DMS79 (cell line): ENCODE measurements around the gene SIRT3.
A peak's percentile ranks its signal among the peaks of the same experiment; 100 is the strongest.
"Not testable (repeated sequence)": the region's sequence is repeated elsewhere in the genome, so short reads cannot be mapped to it uniquely, and the experiment has no call there.

Experiments used
- DNase-seq: peaks from one replicate; lab custom pipeline; 2025; lab: John Stamatoyannopoulos, UW

SIRT3 gene

DNA sequence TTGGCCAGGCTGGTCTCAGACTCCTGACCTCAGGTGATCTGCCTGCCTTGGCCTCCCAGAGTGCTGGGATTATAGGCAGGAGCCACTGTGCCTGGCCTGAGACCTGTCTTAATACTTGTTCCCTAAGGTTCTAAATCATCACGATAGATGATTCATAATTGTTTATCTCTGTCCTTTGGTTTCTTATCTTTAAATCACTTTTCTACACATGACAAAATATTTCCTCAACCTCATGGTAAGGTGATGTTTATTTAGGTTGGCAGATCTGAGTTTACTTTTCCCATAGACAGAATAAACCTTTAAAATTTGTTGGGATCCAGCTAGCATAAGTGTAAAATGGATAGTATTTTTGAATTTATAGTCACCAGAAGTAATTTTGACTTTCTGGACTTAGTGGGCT lies 4.2 kb upstream of the SIRT3 start:
- no peak for DNase-seq

- not testable (repeated sequence) for DNase-seq
Observed at GRCh38 chr11:238346-238745, 2.2 kb upstream of the SIRT3 start.

- peak; percentile 28 for DNase-seq
Observed at GRCh38 chr11:236774-237767, 929 bp upstream of the SIRT3 start, which contains the start of gene PSMD13. Gene PSMD13, plus strand, starts transcription at chr11:236976. Its CDS starts 74 bp downstream, at chr11:237050.

GRCh38 chr11:235609-235996 lies 539 bp downstream of the SIRT3 start:
- DNase-seq, result no peak

DNA sequence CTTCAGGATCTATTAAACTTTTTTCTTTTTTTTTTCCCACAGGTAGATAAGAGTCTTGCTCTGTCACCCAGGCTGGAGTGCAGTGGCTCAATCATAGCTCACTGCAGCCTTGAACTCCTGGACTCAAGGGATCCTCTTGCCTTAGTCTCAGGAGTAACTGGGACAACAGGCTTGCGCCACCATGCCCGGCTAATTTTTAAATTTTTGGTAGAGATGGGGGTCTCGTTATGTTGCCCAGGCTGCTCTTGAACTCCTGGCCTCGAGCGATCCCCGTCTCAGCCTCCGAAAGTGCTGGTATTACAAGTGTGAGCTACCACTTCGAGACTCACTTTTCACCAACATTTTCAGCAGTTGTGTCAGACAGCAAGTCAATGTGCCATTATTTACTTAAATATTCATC lies 962 bp downstream of the SIRT3 start:
- DNase-seq, result no peak

- no peak for DNase-seq
Observed at GRCh38 chr11:232783-233565, 3.2 kb downstream of the SIRT3 start.

DNA sequence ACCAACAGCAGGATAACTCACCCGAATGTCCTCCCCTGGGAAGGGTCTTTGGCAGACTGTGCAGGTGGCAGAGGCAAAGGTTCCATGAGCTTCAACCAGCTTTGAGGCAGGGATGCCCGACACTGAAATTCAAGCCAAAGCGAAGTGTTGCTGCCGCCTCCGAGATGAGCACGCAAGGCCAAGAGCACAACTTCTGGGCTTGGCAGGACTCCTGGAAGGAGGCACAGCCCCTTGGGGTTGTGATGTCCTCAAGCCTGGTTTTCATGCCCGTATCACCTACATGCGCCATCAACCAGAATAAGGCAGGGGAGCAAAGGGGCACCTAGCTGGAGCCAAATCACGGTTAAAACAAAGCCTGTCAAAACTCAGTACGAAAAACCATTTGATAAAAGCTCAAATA lies 5.7 kb downstream of the SIRT3 start:
- DNase-seq, result no peak

- DNase-seq, result no peak
Observed at GRCh38 chr11:227824-228379, 8.2 kb downstream of the SIRT3 start.

- peak; percentile 7 for DNase-seq
Observed at GRCh38 chr11:225734-226453, 10.2 kb downstream of the SIRT3 start.

GRCh38 chr11:224424-224823 lies 11.7 kb downstream of the SIRT3 start:
- no peak for DNase-seq

- DNase-seq, result no peak
Observed at GRCh38 chr11:223884-224283, 12.3 kb downstream of the SIRT3 start.

- DNase-seq, result no peak
Observed at GRCh38 chr11:223026-223789, 12.9 kb downstream of the SIRT3 start.

- no peak for DNase-seq
Observed at GRCh38 chr11:221998-222789, 13.9 kb downstream of the SIRT3 start.

- no peak for DNase-seq
Observed at GRCh38 chr11:221539-221938, 14.6 kb downstream of the SIRT3 start.

- not testable (repeated sequence) for DNase-seq
Observed at GRCh38 chr11:220641-221215, 15.4 kb downstream of the SIRT3 start.

GRCh38 chr11:218815-219593 lies 17.1 kb downstream of the SIRT3 start:
- no peak for DNase-seq

DNA sequence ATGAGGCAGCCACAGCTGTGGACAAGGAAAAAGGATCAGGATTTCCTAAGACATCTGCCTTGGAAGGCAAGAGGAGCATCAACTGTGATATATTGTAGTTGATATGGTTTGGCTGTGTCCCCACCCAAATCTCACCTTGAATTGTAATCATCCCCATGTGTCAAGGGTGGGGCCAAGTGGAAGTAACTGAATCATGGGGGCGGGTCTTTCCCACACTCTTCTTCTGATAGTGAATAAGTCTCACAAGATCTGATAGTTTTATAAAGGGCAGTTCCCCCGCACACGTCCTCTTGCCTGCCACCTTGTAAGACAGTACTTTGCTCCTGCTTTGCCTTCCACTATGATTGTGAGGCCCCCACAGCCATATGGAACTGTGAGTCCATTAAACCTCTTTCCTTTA lies 18.4 kb downstream of the SIRT3 start:
- no peak for DNase-seq

- DNase-seq, result no peak
Observed at GRCh38 chr11:216081-216974, 19.8 kb downstream of the SIRT3 start.
